ENCODE measurements around the gene IL1RAPL2. TPM values are rescaled to one million over a fixed set of nuclear protein-coding genes. Genes with fewer than 3 reads are reported as not detected.

IL1RAPL2 gene
- total and polyA plus RNA-seq, 2 of the 8 experiments (the other 6 are each of a cell fraction or from before 2014, with no cell fraction given): 0.20 to 1.3 TPM

DNA sequence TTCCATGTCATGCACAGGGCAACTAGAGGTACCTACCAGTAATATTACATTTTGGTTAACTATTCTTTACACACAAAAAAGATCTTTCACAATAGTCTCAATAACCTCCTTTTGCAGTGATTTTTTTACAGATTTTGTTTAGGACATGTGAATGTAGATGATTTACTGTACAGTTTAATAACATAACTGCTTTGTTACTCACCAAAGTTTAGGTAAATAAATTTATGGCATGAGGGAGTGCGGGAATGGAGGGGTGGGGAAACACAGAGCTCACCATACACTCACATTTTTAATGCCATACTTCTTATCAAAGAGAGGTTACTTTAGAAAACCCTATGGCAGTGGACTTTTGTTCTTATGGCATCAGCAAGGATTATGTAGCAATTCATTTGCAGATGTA is 747.6 kb downstream of the IL1RAPL2 start:
- DNase-seq (ENCODE audit: low read depth in 1 of 2, low spot score in 2 of 2) (no peak), FAIRE-seq (no peak)
- no peaks in the 10 kb centered on the region for H3K36me3 ChIP-seq (ENCODE audit: control insufficient read depth in 2 of 4, insufficient read depth in 4 of 4, low read length in 3 of 4)
- H3K4me3 ChIP-seq (ENCODE audit: extremely low read depth in 1 of 4, insufficient read depth in 2 of 4, low read depth in 3 of 4, low read length in 4 of 4): no peak overlapping the region
- no peak for TF ChIP-seq CBX5 (IDR thresholded peaks at IDR 0.05; ENCODE audit: low read depth, low read length)
- no peak for TF ChIP-seq NRF1 (IDR thresholded peaks at IDR 0.05; ENCODE audit: low read depth, low read length)
- TF ChIP-seq TEAD4 (IDR thresholded peaks at IDR 0.05; ENCODE audit: low read depth, low read length): no peak
- TF ChIP-seq ZNF274 (IDR thresholded peaks at IDR 0.05; ENCODE audit: borderline replicate concordance, extremely low read depth, low read length): no peak
- no peak for TF ChIP-seq HDAC2 (IDR thresholded peaks at IDR 0.05; ENCODE audit: borderline replicate concordance in 1 of 2, low read depth in 2 of 2, low read length in 2 of 2)
- TF ChIP-seq TCF12 (IDR thresholded peaks at IDR 0.05; ENCODE audit: low read depth, low read length): no peak
- TF ChIP-seq ASH2L (IDR thresholded peaks at IDR 0.05; ENCODE audit: low read length): no peak
- TF ChIP-seq EZH2 (IDR thresholded peaks at IDR 0.05; ENCODE audit: low read depth, low read length, severe bottlenecking): no peak
- TF ChIP-seq SP4 (IDR thresholded peaks at IDR 0.05; ENCODE audit: low read length): no peak
- no peak for TF ChIP-seq CBX8 (IDR thresholded peaks at IDR 0.05; ENCODE audit: borderline replicate concordance, low read depth, low read length)
- TF ChIP-seq KDM1A (IDR thresholded peaks at IDR 0.05; ENCODE audit: borderline replicate concordance, low read length): no peak
- no peak for TF ChIP-seq RXRA (IDR thresholded peaks at IDR 0.05; ENCODE audit: insufficient read depth, low read depth, low read length)
- no peak for TF ChIP-seq MAFK (IDR thresholded peaks at IDR 0.05; ENCODE audit: low read depth, low read length)
- no peak overlapping the region for H3K4me2 ChIP-seq (ENCODE audit: insufficient read depth in 1 of 2, low read depth in 2 of 2, low read length in 2 of 2)
- H4K8ac ChIP-seq (ENCODE audit: extremely low read depth, insufficient read depth, low read length): no peak overlapping the region
- 100% methylated on average over 1 of the region's 1 CpG; no CpG with 5 or more reads in 1 of the 2 experiments for WGBS, 2 experiments (ENCODE audit: extremely low coverage in 1 of 2, insufficient coverage in 1 of 2, insufficient read length in 1 of 2, insufficient replicate concordance in 2 of 2, low coverage in 1 of 2, low lambda C conversion rate in 2 of 2, missing lambda C conversion rate in 1 of 2)
- H3K23me2 ChIP-seq (ENCODE audit: low read depth, low read length): no peaks in the 10 kb centered on the region
- H3K23ac ChIP-seq (ENCODE audit: insufficient read length): no peak overlapping the region
- H3K9ac ChIP-seq (replicated peaks in 1 of 4; ENCODE audit: extremely low read depth in 1 of 4, low read depth in 3 of 4, low read length in 3 of 4): no peak overlapping the region
- no peaks in the 10 kb centered on the region for H4K20me1 ChIP-seq (replicated peaks in 1 of 2; ENCODE audit: control insufficient read depth in 1 of 2, insufficient read depth in 2 of 2, low read length in 2 of 2)
- no peak overlapping the region for H2BK15ac ChIP-seq (ENCODE audit: low read length)
- H2BK5ac ChIP-seq (ENCODE audit: low read depth, low read length): no peak overlapping the region
- no peak overlapping the region for H2BK120ac ChIP-seq (replicated peaks; ENCODE audit: low read depth, low read length)
- H2AFZ ChIP-seq (ENCODE audit: low read length): no peak overlapping the region
- H3K27ac ChIP-seq (ENCODE audit: low read depth, low read length): no peak overlapping the region
- no peaks in the 10 kb centered on the region for H3K4me1 ChIP-seq (replicated peaks in 1 of 4; ENCODE audit: control insufficient read depth in 3 of 4, insufficient read depth in 4 of 4, low read length in 3 of 4)
- no peak overlapping the region for H2BK12ac ChIP-seq (ENCODE audit: low read depth, low read length)
- H4K91ac ChIP-seq (replicated peaks; ENCODE audit: insufficient read length, low read length): no peak overlapping the region
- no peak overlapping the region for H3K4ac ChIP-seq (replicated peaks; ENCODE audit: insufficient read length, low read depth, low read length)
- no peaks in the 10 kb centered on the region for H3K9me3 ChIP-seq (ENCODE audit: insufficient read depth in 2 of 2, low read depth in 1 of 2, low read length in 1 of 2)
- no peaks in the 10 kb centered on the region for H3K27me3 ChIP-seq (replicated peaks in 1 of 4; ENCODE audit: control insufficient read depth in 3 of 4, extremely low read depth in 1 of 4, insufficient read depth in 3 of 4, low read length in 3 of 4)
- H2BK20ac ChIP-seq (ENCODE audit: low read length): no peak overlapping the region
- no peak overlapping the region for H2AK5ac ChIP-seq (ENCODE audit: low read depth, low read length)
- ChIA-PET POLR2A (ENCODE audit: partially characterized antibody) (no interaction called here), CTCF (ENCODE audit: partially characterized antibody) (no interaction called here)
- H3K56ac ChIP-seq (replicated peaks; ENCODE audit: insufficient read length, low read depth, low read length): no peak overlapping the region
- no peaks in the 10 kb centered on the region for H3K79me2 ChIP-seq (ENCODE audit: control insufficient read depth in 1 of 2, insufficient read depth in 2 of 2, low read length in 2 of 2)
- no peak overlapping the region for H4K5ac ChIP-seq (ENCODE audit: insufficient read length, low read depth, low read length)
- no peak overlapping the region for H3K14ac ChIP-seq (ENCODE audit: insufficient read length)
- H3K18ac ChIP-seq (ENCODE audit: extremely low read depth, low read length): no peak overlapping the region
- no peaks in the 10 kb centered on the region for H3K79me1 ChIP-seq (ENCODE audit: low read depth, low read length)

Measured in H1 (cell line).